ENCODE measurements around the gene REP15. TPM values are rescaled to one million over a fixed set of nuclear protein-coding genes. Genes with fewer than 3 reads are reported as not detected.
A peak's percentile ranks its signal among the peaks of the same experiment; 100 is the strongest.

REP15 gene
- total RNA-seq, 1 donor from 2014 or later, result 4.0 TPM

GRCh38 chr12:27695556-27696292 is 523 bp upstream of the REP15 start:
- peaks cover 4% of the 10 kb centered on the region for H3K4me1 Mint-ChIP-seq (ENCODE audit: unreplicated experiment)
- H3K36me3 Mint-ChIP-seq (ENCODE audit: low read depth, unreplicated experiment), result peaks cover 42% of the 10 kb centered on the region
- H3K4me3 Mint-ChIP-seq (ENCODE audit: unreplicated experiment), result no peak overlapping the region
- no peak overlapping the region for H3K27ac Mint-ChIP-seq (ENCODE audit: unreplicated experiment)
- TF ChIP-seq CTCF (IDR thresholded peaks at IDR 0.05; ENCODE audit: unreplicated experiment), result no peak
- no peak for DNase-seq (ENCODE audit: low spot score)
- H3K9me3 Mint-ChIP-seq (ENCODE audit: unreplicated experiment), result no peaks in the 10 kb centered on the region
- H3K27me3 Mint-ChIP-seq (ENCODE audit: unreplicated experiment), result peaks cover 6% of the 10 kb centered on the region

DNA sequence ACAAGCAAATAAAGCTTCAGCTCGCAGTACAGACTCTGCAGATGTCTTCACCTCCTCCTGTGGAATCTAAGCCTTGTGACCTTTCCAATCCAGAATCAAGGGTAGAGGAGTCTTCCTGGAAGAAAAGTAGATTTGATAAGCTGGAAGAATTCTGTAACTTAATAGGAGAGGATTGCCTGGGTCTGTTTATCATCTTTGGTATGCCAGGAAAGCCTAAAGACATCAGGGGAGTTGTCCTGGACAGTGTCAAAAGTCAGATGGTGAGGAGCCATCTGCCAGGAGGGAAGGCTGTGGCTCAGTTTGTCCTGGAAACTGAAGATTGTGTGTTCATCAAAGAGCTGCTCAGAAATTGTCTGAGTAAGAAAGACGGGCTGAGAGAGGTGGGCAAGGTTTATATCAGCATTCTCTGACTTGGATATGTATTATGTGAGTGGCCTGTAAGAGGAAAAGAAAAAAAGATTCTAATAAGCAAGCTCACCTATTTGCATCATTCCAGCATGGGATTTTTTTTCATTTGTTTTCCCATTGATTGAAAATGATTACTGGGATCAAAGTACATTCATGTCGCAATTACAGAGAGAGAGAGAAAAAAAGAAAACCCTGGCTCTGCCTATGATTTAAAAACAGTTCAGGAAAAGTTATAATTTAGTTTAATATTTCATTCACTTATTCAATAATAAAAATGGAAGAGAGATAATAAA is 767 bp downstream of the REP15 start:
- peaks cover 4% of the 10 kb centered on the region for H3K4me1 Mint-ChIP-seq (ENCODE audit: unreplicated experiment)
- peaks cover 32% of the 10 kb centered on the region for H3K36me3 Mint-ChIP-seq (ENCODE audit: low read depth, unreplicated experiment)
- H3K9me3 Mint-ChIP-seq (ENCODE audit: unreplicated experiment), result no peaks in the 10 kb centered on the region
- H3K27ac Mint-ChIP-seq (ENCODE audit: unreplicated experiment), result no peak overlapping the region
- no peak for TF ChIP-seq CTCF (IDR thresholded peaks at IDR 0.05; ENCODE audit: unreplicated experiment)
- DNase-seq (ENCODE audit: low spot score), result no peak
- no peak overlapping the region for H3K4me3 Mint-ChIP-seq (ENCODE audit: unreplicated experiment)
- H3K27me3 Mint-ChIP-seq (ENCODE audit: unreplicated experiment), result peaks cover 4% of the 10 kb centered on the region

- Mint-ChIP-seq H3K9me3 (ENCODE audit: unreplicated experiment) (no peaks in the 10 kb centered on the region), H3K36me3 (ENCODE audit: low read depth, unreplicated experiment) (no peaks in the 10 kb centered on the region), H3K27me3 (ENCODE audit: unreplicated experiment) (peaks cover 2% of the 10 kb centered on the region), H3K4me1 (ENCODE audit: unreplicated experiment) (peaks cover 4% of the 10 kb centered on the region), H3K4me3 (ENCODE audit: unreplicated experiment) (no peak overlapping the region), H3K27ac (ENCODE audit: unreplicated experiment) (no peak overlapping the region)
- TF ChIP-seq CTCF (IDR thresholded peaks at IDR 0.05; ENCODE audit: unreplicated experiment), result peak; percentile 88
- peak; percentile 80 for DNase-seq (ENCODE audit: low spot score)
Measured at GRCh38 chr12:27703720-27704452, 7.6 kb downstream of the REP15 start.

GRCh38 chr12:27705263-27705662 is 9.0 kb downstream of the REP15 start:
- H3K4me1 Mint-ChIP-seq (ENCODE audit: unreplicated experiment), result no peaks in the 10 kb centered on the region
- H3K27me3 Mint-ChIP-seq (ENCODE audit: unreplicated experiment), result peaks cover 2% of the 10 kb centered on the region
- H3K36me3 Mint-ChIP-seq (ENCODE audit: low read depth, unreplicated experiment), result no peaks in the 10 kb centered on the region
- H3K9me3 Mint-ChIP-seq (ENCODE audit: unreplicated experiment), result no peaks in the 10 kb centered on the region
- no peak overlapping the region for H3K4me3 Mint-ChIP-seq (ENCODE audit: unreplicated experiment)
- no peak for TF ChIP-seq CTCF (IDR thresholded peaks at IDR 0.05; ENCODE audit: unreplicated experiment)
- peak; percentile 21 for DNase-seq (ENCODE audit: low spot score)
- H3K27ac Mint-ChIP-seq (ENCODE audit: unreplicated experiment), result no peak overlapping the region

Measured in endothelial cell (in vitro differentiated cells).